ENCODE results near the gene CTSW. TPM values are rescaled to one million over a fixed set of nuclear protein-coding genes. Genes with fewer than 3 reads are reported as not detected.

Gene CTSW
- total and polyA plus RNA-seq, 7 donors = 0.08 to 0.91 (median 0.36) TPM

GRCh38 chr11:65870307-65870658 is 9.4 kb upstream of the CTSW start:
- peaks cover 0 to 54% of the 10 kb centered on the region in 2 donors for H3K36me3 ChIP-seq (ENCODE audit: insufficient read depth in 1 of 2, low read depth in 1 of 2)
- intact Hi-C loops (cut with DNase I) = no loop called here
- H3K27me3 ChIP-seq (ENCODE audit: insufficient read depth in 3 of 3, low read length in 2 of 3) = no peaks in the 10 kb centered on the region
- peaks cover 12% of the 10 kb centered on the region for H3K4me1 ChIP-seq
- TF ChIP-seq, protein P1, sequence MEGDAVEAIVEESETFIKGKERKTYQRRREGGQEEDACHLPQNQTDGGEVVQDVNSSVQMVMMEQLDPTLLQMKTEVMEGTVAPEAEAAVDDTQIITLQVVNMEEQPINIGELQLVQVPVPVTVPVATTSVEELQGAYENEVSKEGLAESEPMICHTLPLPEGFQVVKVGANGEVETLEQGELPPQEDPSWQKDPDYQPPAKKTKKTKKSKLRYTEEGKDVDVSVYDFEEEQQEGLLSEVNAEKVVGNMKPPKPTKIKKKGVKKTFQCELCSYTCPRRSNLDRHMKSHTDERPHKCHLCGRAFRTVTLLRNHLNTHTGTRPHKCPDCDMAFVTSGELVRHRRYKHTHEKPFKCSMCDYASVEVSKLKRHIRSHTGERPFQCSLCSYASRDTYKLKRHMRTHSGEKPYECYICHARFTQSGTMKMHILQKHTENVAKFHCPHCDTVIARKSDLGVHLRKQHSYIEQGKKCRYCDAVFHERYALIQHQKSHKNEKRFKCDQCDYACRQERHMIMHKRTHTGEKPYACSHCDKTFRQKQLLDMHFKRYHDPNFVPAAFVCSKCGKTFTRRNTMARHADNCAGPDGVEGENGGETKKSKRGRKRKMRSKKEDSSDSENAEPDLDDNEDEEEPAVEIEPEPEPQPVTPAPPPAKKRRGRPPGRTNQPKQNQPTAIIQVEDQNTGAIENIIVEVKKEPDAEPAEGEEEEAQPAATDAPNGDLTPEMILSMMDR (IDR thresholded peaks at IDR 0.05) = no peak
- no peaks in the 10 kb centered on the region for H3K9me3 ChIP-seq
- H3K4me3 ChIP-seq = no peak overlapping the region
- peak overlapping the region; percentile 81 for H3K27ac ChIP-seq
- ATAC-seq (no peak), DNase-seq (no peak)
- 74 to 78% (median 76%) methylated on average over 11 of the region's 11 CpGs for WGBS, 3 donors

GRCh38 chr11:65870706-65871681 is 8.6 kb upstream of the CTSW start:
- TF ChIP-seq, protein P1 (IDR thresholded peaks at IDR 0.05) = no peak
- Histone ChIP-seq H3K4me1 (peaks cover 12% of the 10 kb centered on the region), H3K27ac (peak overlapping the region; percentile 81), H3K36me3 (ENCODE audit: insufficient read depth in 1 of 2, low read depth in 1 of 2) (peaks cover 0 to 47% of the 10 kb centered on the region in 2 donors), H3K27me3 (ENCODE audit: insufficient read depth in 3 of 3, low read length in 2 of 3) (no peaks in the 10 kb centered on the region), H3K9me3 (no peaks in the 10 kb centered on the region), H3K4me3 (peak overlapping the region; percentile 75)
- DNase-seq (peak; percentile 60 to 67), ATAC-seq (no peak)
- intact Hi-C loops (cut with DNase I) = no loop called here
- 68 to 72% (median 71%) methylated on average over 24 of the region's 24 CpGs for WGBS, 3 donors

DNA sequence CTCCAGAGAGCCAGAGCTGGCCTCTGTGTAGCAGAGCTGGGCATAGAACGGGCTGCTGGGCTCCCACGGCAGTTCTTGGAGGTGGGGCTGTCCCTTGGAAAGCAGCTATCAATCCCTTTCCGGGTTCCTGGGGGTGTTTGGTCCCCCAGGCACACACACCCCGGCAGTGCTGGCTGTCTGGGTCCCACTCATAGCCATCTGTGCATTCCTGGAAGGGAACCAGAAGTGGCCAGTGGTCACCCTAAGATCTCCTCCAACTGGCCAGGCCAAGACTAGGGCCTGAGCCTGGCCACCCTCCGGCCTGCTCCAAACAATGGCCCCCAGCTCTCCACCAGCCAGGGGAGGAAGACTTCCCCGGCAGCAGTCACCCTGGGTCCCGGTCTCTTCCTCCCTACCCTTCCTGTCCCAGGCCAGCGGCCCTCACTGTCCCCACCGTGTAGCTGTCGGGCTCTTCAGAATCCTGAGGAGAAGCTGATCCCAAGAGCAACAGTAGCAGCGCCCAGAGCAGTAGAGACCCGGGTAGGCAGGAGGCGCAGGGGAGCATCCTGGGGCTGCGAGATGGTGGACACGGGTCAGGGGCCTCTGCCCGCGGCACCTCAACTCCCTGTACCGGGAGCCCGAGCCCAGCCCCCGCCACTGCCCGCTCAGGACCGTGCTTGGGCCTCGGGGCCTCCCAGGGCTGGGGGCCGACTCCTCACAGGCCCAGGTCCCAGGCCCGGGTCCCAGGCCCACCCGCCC is 7.7 kb upstream of the CTSW start:
- ATAC-seq (peak; percentile 3 to 19 (median 6)), DNase-seq (peak in 1 of 2 donors; percentile 66)
- H3K27me3 ChIP-seq (ENCODE audit: insufficient read depth in 3 of 3, low read length in 2 of 3) = no peaks in the 10 kb centered on the region
- peak overlapping the region; percentile 81 for H3K27ac ChIP-seq
- H3K9me3 ChIP-seq = no peaks in the 10 kb centered on the region
- intact Hi-C loops (cut with DNase I) = no loop called here
- 17 to 27% (median 22%) methylated on average over 17 to 26 of the region's 26 CpGs for WGBS, 3 donors
- TF ChIP-seq, protein P1 (IDR thresholded peaks at IDR 0.05) = no peak
- H3K4me3 ChIP-seq = peak overlapping the region; percentile 75
- H3K36me3 ChIP-seq (ENCODE audit: insufficient read depth in 1 of 2, low read depth in 1 of 2) = peaks cover 0 to 37% of the 10 kb centered on the region in 2 donors
- peaks cover 12% of the 10 kb centered on the region for H3K4me1 ChIP-seq

DNA sequence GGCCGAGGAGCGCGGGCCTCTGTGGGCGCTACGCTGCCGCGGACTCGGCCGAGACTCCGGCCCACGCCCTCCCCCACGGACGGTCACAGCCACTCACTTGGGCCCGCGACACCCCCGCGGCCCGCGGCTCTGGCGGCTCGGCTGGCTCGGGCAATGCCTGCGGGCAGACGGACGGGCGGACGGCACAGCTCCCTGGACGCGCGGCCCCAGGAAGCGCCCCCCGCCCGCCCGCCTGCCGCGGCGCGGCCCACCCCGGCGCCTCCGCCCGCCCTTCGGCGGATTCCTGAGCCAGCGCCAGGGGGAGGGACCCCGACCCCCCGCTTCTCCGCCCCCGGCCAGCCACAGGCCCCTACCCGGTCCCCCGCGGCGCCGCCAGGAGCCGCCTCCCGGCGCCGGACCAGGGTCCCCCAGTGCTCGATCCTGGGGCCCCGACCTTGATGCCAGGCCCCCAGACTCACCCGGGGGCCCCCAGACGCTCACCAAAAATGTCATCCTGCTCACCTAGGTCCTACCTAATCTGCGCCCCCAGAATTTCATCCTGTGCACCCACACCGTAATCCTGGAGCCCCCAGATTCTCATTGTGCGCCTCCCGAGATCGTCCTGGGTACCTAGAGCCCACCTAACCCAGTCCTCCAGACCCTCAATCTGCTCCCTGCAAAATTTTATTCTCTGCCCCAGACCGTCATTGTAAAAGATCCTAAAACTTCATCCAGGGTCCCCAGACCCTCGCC is 6.9 kb upstream of the CTSW start, which contains the start of gene EFEMP2:
Gene EFEMP2 (minus strand): TSS at position 215 of the 732 bp plus-strand sequence. CDS start 446 bp downstream, outside the sequence.
- H3K36me3 ChIP-seq (ENCODE audit: insufficient read depth in 1 of 2, low read depth in 1 of 2) = peaks cover 0 to 29% of the 10 kb centered on the region in 2 donors

More for the DNA sequence above, 6.9 kb upstream of the CTSW start, which contains the start of gene EFEMP2:
- ATAC-seq = peak; percentile 4 to 25 (median 12)
- H3K27me3 ChIP-seq (ENCODE audit: insufficient read depth in 3 of 3, low read length in 2 of 3) = no peaks in the 10 kb centered on the region
- peak within 1 kb of the TSS; percentile 75 for H3K4me3 ChIP-seq
- 1 to 2% (median 1%) methylated on average over 20 to 69 of the region's 69 CpGs for WGBS, 3 donors
- TF ChIP-seq, protein P1 (IDR thresholded peaks at IDR 0.05) = no peak
- peak; percentile 55 to 72 for DNase-seq
- intact Hi-C loops (cut with DNase I) = no loop called here
- H3K27ac ChIP-seq = peak within 1 kb of the TSS; percentile 81
- H3K9me3 ChIP-seq = no peaks in the 10 kb centered on the region
- peaks cover 12% of the 10 kb centered on the region for H3K4me1 ChIP-seq
